Panc1 (cell line): Measurements from ENCODE around the gene COL5A1. TPM values are rescaled to one million over a fixed set of nuclear protein-coding genes. Genes with fewer than 3 reads are reported as not detected.

Source experiments
- ATAC-seq: fragments of 200-7000 bp; cut with Tn5 transposase; 2 replicates; pipeline ENCODE4 v1.9.1; 2020; ENCODE audit warnings: mild to moderate bottlenecking, moderate library complexity
- Bru-seq: library from RNA; stranded (reverse); fragments of 400-500 nt; gene quantifications from one replicate; lab custom pipeline; 2021; lab: Mats Ljungman, UMichigan
- BruChase-seq, 2 experiments: library from RNA; stranded (reverse); fragments of 400-500 nt; gene quantifications; one replicate each; lab custom pipeline; 2021; lab: Mats Ljungman, UMichigan
- BruUV-seq: library from RNA; stranded (reverse); fragments of 400-500 nt; replicated peaks from 2 replicates; lab custom pipeline; 2021; lab: Mats Ljungman, UMichigan
- CTCF ChIA-PET: fragments of 300-600 bp; sonication (Branson Sonifier 250); formaldehyde crosslinking; loops from one replicate; lab custom pipeline; 2022; ENCODE audit warnings: antibody characterized with exemption; lab: Charles Lee
- POLR2A ChIA-PET: fragments of 300-600 bp; sonication (Branson Sonifier 250); formaldehyde crosslinking; loops from one replicate; lab custom pipeline; 2022; ENCODE audit warnings: antibody characterized with exemption; lab: Charles Lee
- DNase-seq: peaks from one replicate; pipeline ENCODE4 v3.0.0-alpha.2; 2010; ENCODE audit warnings: low read depth, low spot score
- H3K27ac ChIP-seq: 2 replicates; pipeline ENCODE4 v1.5.1; 2011; ENCODE audit warnings: mild to moderate bottlenecking, low read length, inconsistent platforms
- H3K27me3 ChIP-seq: fragments of 200-500 bp; sonication (Bioruptor generic); 2 replicates; pipeline ENCODE4 v1.6.0; 2014; ENCODE audit warnings: low read length, inconsistent platforms; ENCODE audit not compliant: control insufficient read depth, insufficient read depth
- H3K36me3 ChIP-seq: fragments of 200-500 bp; sonication (Bioruptor generic); 2 replicates; pipeline ENCODE4 v1.5.1; 2014; ENCODE audit warnings: inconsistent platforms, mild to moderate bottlenecking, low read length, moderate library complexity; ENCODE audit not compliant: control insufficient read depth, insufficient read depth
- H3K4me1 ChIP-seq: 2 replicates; pipeline ENCODE4 v1.5.1; 2011; ENCODE audit warnings: inconsistent platforms, mild to moderate bottlenecking, low read length, moderate library complexity; ENCODE audit not compliant: control insufficient read depth, insufficient read depth
- H3K4me3 ChIP-seq, 2 experiments: 2 replicates each; pipeline ENCODE4 v1.5.1; 2011 to 2012; ENCODE audit warnings: low read depth in 2 of 2, low read length in 2 of 2, mild to moderate bottlenecking in 2 of 2, inconsistent platforms in 1 of 2, moderate library complexity in 1 of 2
- H3K9me3 ChIP-seq: fragments of 200-500 bp; sonication (Bioruptor generic); 2 replicates; pipeline ENCODE4 v1.5.1; 2014; ENCODE audit warnings: low read depth, mild to moderate bottlenecking, inconsistent platforms, low read length, moderate library complexity; ENCODE audit not compliant: control insufficient read depth, insufficient read depth
- CTCF ChIP-seq: fragments of 450-650 bp; IDR thresholded peaks from 2 replicates; pipeline ENCODE4 v1.5.1; 2017; ENCODE audit warnings: mild to moderate bottlenecking
- POLR2AphosphoS5 ChIP-seq: IDR thresholded peaks from 2 replicates; pipeline ENCODE4 v1.6.1; 2012; ENCODE audit warnings: mild to moderate bottlenecking, low read depth, low read length, moderate library complexity
- REST ChIP-seq, 2 experiments: IDR thresholded peaks; 2 replicates each; pipeline ENCODE4 v1.6.1; 2011 to 2012; ENCODE audit warnings: low read depth in 2 of 2, control low read depth in 1 of 2, low read length in 1 of 2, mild to moderate bottlenecking in 1 of 2, moderate library complexity in 1 of 2; ENCODE audit not compliant: insufficient read depth in 1 of 2
- SIN3A ChIP-seq: IDR thresholded peaks from 2 replicates; pipeline ENCODE4 v1.6.1; 2012; ENCODE audit warnings: low read depth, mild to moderate bottlenecking, low read length, moderate library complexity, borderline replicate concordance; ENCODE audit not compliant: insufficient read depth
- TCF7L2 ChIP-seq: IDR thresholded peaks from 2 replicates; pipeline ENCODE4 v1.6.1; 2011; ENCODE audit warnings: mild to moderate bottlenecking, low read depth, low read length, inconsistent platforms
- in situ Hi-C: cut with HindIII; loops from 2 replicates; pipeline ENCODE4 v1.10.0; 2016; ENCODE audit warnings: low sequenced_read_pairs, low pct_unique_long_range_greater_than_20kb
- intact Hi-C: fragments of 100-400 bp; cut with micrococcal nuclease; formaldehyde crosslinking; loops from one replicate; pipeline ENCODE4 v1.10.0; 2022; ENCODE audit not compliant: unreplicated experiment
- long read RNA-seq: library from polyadenylated mRNA; unstranded; transcript quantifications from one replicate; pipeline ENCODE4 v2.0.0, GENCODE V29; 2021; ENCODE audit not compliant: unreplicated experiment
- polyA plus RNA-seq: library from polyadenylated mRNA; unstranded; fragments of >200 nt; gene quantifications from one replicate; pipeline ENCODE4 v1.2.1, GENCODE V29; 2012; ENCODE audit warnings: missing spikeins; ENCODE audit not compliant: insufficient read length
- total RNA-seq: library from RNA; stranded (reverse); gene quantifications from one replicate; pipeline ENCODE4 v1.2.1, GENCODE V29; 2021; ENCODE audit not compliant: unreplicated experiment

COL5A1 gene
- total RNA-seq = 5.7 TPM
- 4.6 TPM for polyA plus RNA-seq
- percentile 27 among the genes with signal in this experiment for Bru-seq, nascent RNA
- BruChase-seq, experiment 1, labeled RNA remaining after a 2-hour chase = percentile 30 among the genes with signal in this experiment
- BruChase-seq, experiment 2, labeled RNA remaining after a 6-hour chase = percentile 31 among the genes with signal in this experiment
- long read RNA-seq, partial matches to known transcripts = 10 of 15 reads
- long read RNA-seq, other reads (novel, unspliced or antisense) = 5 of 15 reads

- Histone ChIP-seq H3K27ac (no peak within 1 kb of the TSS), H3K36me3 (no peaks in the 10 kb centered on the region), H3K4me3 (peak within 1 kb of the TSS; percentile 32 to 47), H3K4me1 (no peaks in the 10 kb centered on the region), H3K27me3 (no peaks in the 10 kb centered on the region; the same call in 1 of the 2 replicates), H3K9me3 (no peaks in the 10 kb centered on the region)
- POLR2A ChIA-PET = no interaction called here
- no TSS peak for BruUV-seq
- TF ChIP-seq POLR2AphosphoS5 = no peak
- TF ChIP-seq REST (IDR thresholded peaks at IDR 0.05; ENCODE audit: insufficient read depth in 1 of 2, low read depth in 2 of 2, low read length in 1 of 2) = no peak
- TF ChIP-seq TCF7L2 = no peak
- no peak for TF ChIP-seq SIN3A
- no peak for TF ChIP-seq CTCF
- intact Hi-C loops (no loop called here), in situ Hi-C loops (no loop called here)
- CTCF ChIA-PET = no interaction called here
- ATAC-seq = peak; percentile 92
- DNase-seq = no peak
Measured at GRCh38 chr9:134641173-134641989, at the start of gene COL5A1. Gene COL5A1, plus strand, starts transcription at chr9:134641803. Its CDS starts 385 bp downstream, at chr9:134642188.

GRCh38 chr9:134592018-134592818 is 49.4 kb upstream of the COL5A1 start:
- POLR2A ChIA-PET = no interaction called here
- Histone ChIP-seq H3K27ac (no peak overlapping the region), H3K4me3 (no peak overlapping the region), H3K9me3 (no peaks in the 10 kb centered on the region), H3K36me3 (no peaks in the 10 kb centered on the region), H3K27me3 (no peaks in the 10 kb centered on the region), H3K4me1 (no peaks in the 10 kb centered on the region; the same call in 1 of the 2 replicates)
- in situ Hi-C loops = no loop called here
- CTCF ChIA-PET = interaction anchor here (0.5 kb wide), 1 partner anchor 91 kb away, joined by 3 read pairs; no protein-coding TSS in a partner anchor
- ATAC-seq (no peak), DNase-seq (no peak)
- intact Hi-C loops = no loop called here
- no TSS peak for BruUV-seq
- TF ChIP-seq SIN3A (no peak), REST (IDR thresholded peaks at IDR 0.05; ENCODE audit: insufficient read depth in 1 of 2, low read depth in 2 of 2, low read length in 1 of 2) (no peak), POLR2AphosphoS5 (no peak), TCF7L2 (no peak), CTCF (no peak)
